Measurements from ENCODE around the gene LSAMP.

- TF ChIP-seq CTCF (IDR thresholded peaks at IDR 0.05; ENCODE audit: insufficient read depth, low read length, poor library complexity, severe bottlenecking), result no peak
- no peak for TF ChIP-seq EZH2phosphoT487 (conservative IDR thresholded peaks at IDR 0.05; ENCODE audit: low read length)
These were observed 45.5 kb downstream of the LSAMP start for GRCh38 chr3:116399701-116400226.
